ENCODE data around the gene MAGEA8.
"Not testable (repeated sequence)": the region's sequence is repeated elsewhere in the genome, so short reads cannot be mapped to it uniquely, and the experiment has no call there.

MAGEA8 gene

GRCh38 chrX:149909324-149910177 is 28.6 kb downstream of the MAGEA8 start:
- Histone ChIP-seq H3K4me3 (ENCODE audit: insufficient read depth, low read length, poor library complexity, severe bottlenecking) (no peak overlapping the region), H3K79me2 (ENCODE audit: insufficient read depth, low read length) (no peaks in the 10 kb centered on the region), H4K20me1 (ENCODE audit: low read depth, low read length) (no peaks in the 10 kb centered on the region), H3K36me3 (ENCODE audit: low read length) (no peaks in the 10 kb centered on the region), H3K9me3 (ENCODE audit: insufficient read depth, low read length) (no peaks in the 10 kb centered on the region), H3K27me3 (ENCODE audit: low read length) (no peaks in the 10 kb centered on the region), H3K27ac (ENCODE audit: low read depth, low read length) (no peak overlapping the region), H3K4me2 (ENCODE audit: low read depth, low read length, poor library complexity, severe bottlenecking) (no peak overlapping the region), H3K9ac (ENCODE audit: low read length) (no peak overlapping the region), H3F3A (ENCODE audit: insufficient read depth) (no peaks in the 10 kb centered on the region), H2AFZ (ENCODE audit: low read depth, low read length, severe bottlenecking) (no peak overlapping the region), H3K9me2 (replicated peaks; ENCODE audit: insufficient read depth, low read length) (no peaks in the 10 kb centered on the region)
- TF ChIP-seq CTCF (IDR thresholded peaks at IDR 0.05; ENCODE audit: insufficient read depth, low read length, poor library complexity, severe bottlenecking) = no peak
- TF ChIP-seq EZH2phosphoT487 (conservative IDR thresholded peaks at IDR 0.05; ENCODE audit: low read length) = no peak

GRCh38 chrX:149910178-149910695 is 29.3 kb downstream of the MAGEA8 start:
- no peak overlapping the region for H2AFZ ChIP-seq (ENCODE audit: low read depth, low read length, severe bottlenecking)
- no peak for TF ChIP-seq EZH2phosphoT487 (conservative IDR thresholded peaks at IDR 0.05; ENCODE audit: low read length)
- TF ChIP-seq CTCF (IDR thresholded peaks at IDR 0.05; ENCODE audit: insufficient read depth, low read length, poor library complexity, severe bottlenecking) = no peak
- no peaks in the 10 kb centered on the region for H3K79me2 ChIP-seq (ENCODE audit: insufficient read depth, low read length)
- H3K4me3 ChIP-seq (ENCODE audit: insufficient read depth, low read length, poor library complexity, severe bottlenecking) = no peak overlapping the region
- H3K4me2 ChIP-seq (ENCODE audit: low read depth, low read length, poor library complexity, severe bottlenecking) = no peak overlapping the region
- H3F3A ChIP-seq (ENCODE audit: insufficient read depth) = no peaks in the 10 kb centered on the region
- H3K9me2 ChIP-seq (replicated peaks; ENCODE audit: insufficient read depth, low read length) = no peaks in the 10 kb centered on the region
- H3K27me3 ChIP-seq (ENCODE audit: low read length) = no peaks in the 10 kb centered on the region
- no peaks in the 10 kb centered on the region for H3K9me3 ChIP-seq (ENCODE audit: insufficient read depth, low read length)
- no peak overlapping the region for H3K27ac ChIP-seq (ENCODE audit: low read depth, low read length)
- H4K20me1 ChIP-seq (ENCODE audit: low read depth, low read length) = no peaks in the 10 kb centered on the region
- H3K9ac ChIP-seq (ENCODE audit: low read length) = no peak overlapping the region
- no peaks in the 10 kb centered on the region for H3K36me3 ChIP-seq (ENCODE audit: low read length)

- Histone ChIP-seq H4K20me1 (ENCODE audit: low read depth, low read length) (no peaks in the 10 kb centered on the region), H2AFZ (ENCODE audit: low read depth, low read length, severe bottlenecking) (no peak overlapping the region), H3K9ac (ENCODE audit: low read length) (no peak overlapping the region), H3K4me2 (ENCODE audit: low read depth, low read length, poor library complexity, severe bottlenecking) (no peak overlapping the region), H3F3A (ENCODE audit: insufficient read depth) (no peaks in the 10 kb centered on the region), H3K27me3 (ENCODE audit: low read length) (no peaks in the 10 kb centered on the region), H3K36me3 (ENCODE audit: low read length) (no peaks in the 10 kb centered on the region), H3K9me3 (ENCODE audit: insufficient read depth, low read length) (no peaks in the 10 kb centered on the region), H3K4me3 (ENCODE audit: insufficient read depth, low read length, poor library complexity, severe bottlenecking) (no peak overlapping the region), H3K27ac (ENCODE audit: low read depth, low read length) (no peak overlapping the region), H3K9me2 (replicated peaks; ENCODE audit: insufficient read depth, low read length) (no peaks in the 10 kb centered on the region), H3K79me2 (ENCODE audit: insufficient read depth, low read length) (no peaks in the 10 kb centered on the region)
- TF ChIP-seq EZH2phosphoT487 (conservative IDR thresholded peaks at IDR 0.05; ENCODE audit: low read length) (no peak), CTCF (IDR thresholded peaks at IDR 0.05; ENCODE audit: insufficient read depth, low read length, poor library complexity, severe bottlenecking) (no peak)
Measured at GRCh38 chrX:149916745-149917392, 35.9 kb downstream of the MAGEA8 start.

- H3K9ac ChIP-seq (ENCODE audit: low read length); H3K4me2 ChIP-seq (ENCODE audit: low read depth, low read length, poor library complexity, severe bottlenecking); H3K27ac ChIP-seq (ENCODE audit: low read depth, low read length); H3F3A ChIP-seq (ENCODE audit: insufficient read depth); H3K27me3 ChIP-seq (ENCODE audit: low read length); H3K36me3 ChIP-seq (ENCODE audit: low read length); H2AFZ ChIP-seq (ENCODE audit: low read depth, low read length, severe bottlenecking); H3K79me2 ChIP-seq (ENCODE audit: insufficient read depth, low read length); H3K9me2 ChIP-seq (replicated peaks; ENCODE audit: insufficient read depth, low read length); H4K20me1 ChIP-seq (ENCODE audit: low read depth, low read length); H3K4me3 ChIP-seq (ENCODE audit: insufficient read depth, low read length, poor library complexity, severe bottlenecking); H3K9me3 ChIP-seq (ENCODE audit: insufficient read depth, low read length): not testable (repeated sequence)
Measured at GRCh38 chrX:149923836-149924235, 42.9 kb downstream of the MAGEA8 start.

GRCh38 chrX:149924434-149924833 is 43.5 kb downstream of the MAGEA8 start:
- not testable (repeated sequence) for H3K9ac ChIP-seq (ENCODE audit: low read length); H3K27ac ChIP-seq (ENCODE audit: low read depth, low read length); H4K20me1 ChIP-seq (ENCODE audit: low read depth, low read length); H3K9me2 ChIP-seq (replicated peaks; ENCODE audit: insufficient read depth, low read length); H3K4me2 ChIP-seq (ENCODE audit: low read depth, low read length, poor library complexity, severe bottlenecking); H3K27me3 ChIP-seq (ENCODE audit: low read length); H3F3A ChIP-seq (ENCODE audit: insufficient read depth); H3K9me3 ChIP-seq (ENCODE audit: insufficient read depth, low read length); H3K4me3 ChIP-seq (ENCODE audit: insufficient read depth, low read length, poor library complexity, severe bottlenecking); H3K79me2 ChIP-seq (ENCODE audit: insufficient read depth, low read length); H3K36me3 ChIP-seq (ENCODE audit: low read length); H2AFZ ChIP-seq (ENCODE audit: low read depth, low read length, severe bottlenecking)
